ENCODE results near the gene GMPPB.

- no peak for TF ChIP-seq CTCF (conservative IDR thresholded peaks at IDR 0.05; ENCODE audit: low read length)
- TF ChIP-seq EZH2phosphoT487 (IDR thresholded peaks at IDR 0.05; ENCODE audit: borderline replicate concordance, low read depth, low read length), result no peak
Measured at GRCh38 chr3:49715611-49716121, 8.1 kb downstream of the GMPPB start.
